Measurements from ENCODE around the gene ADK. TPM values are rescaled to one million over a fixed set of nuclear protein-coding genes. Genes with fewer than 3 reads are reported as not detected.

The ADK gene
- total RNA-seq, 3 donors from 2014 or later = 13.8 to 24.0 (median 22.9) TPM

DNA sequence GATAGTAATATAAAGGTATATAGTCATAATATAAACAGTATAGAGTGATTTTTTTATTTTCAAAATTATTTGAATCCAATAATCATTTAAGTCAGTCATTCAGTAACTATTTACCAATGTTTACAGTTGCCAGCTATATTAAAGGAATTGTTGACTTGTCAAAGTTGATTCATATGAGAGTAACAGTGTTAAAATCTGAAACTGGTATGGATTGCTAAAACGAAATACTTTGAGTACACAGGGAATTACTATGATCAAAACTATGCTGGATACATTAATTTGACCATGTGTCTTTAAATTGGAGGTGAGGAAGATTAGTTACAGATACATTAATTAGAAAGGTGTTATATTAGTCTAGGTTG is 282.6 kb downstream of the ADK start:
- Histone ChIP-seq H3K4me1 (ENCODE audit: low read depth) (no peaks in the 10 kb centered on the region), H3K36me3 (ENCODE audit: low read depth) (no peaks in the 10 kb centered on the region), H3K4me3 (no peak overlapping the region), H3K9me3 (no peaks in the 10 kb centered on the region)
- ATAC-seq (no peak), DNase-seq (no peak)
- TF ChIP-seq, protein P1, sequence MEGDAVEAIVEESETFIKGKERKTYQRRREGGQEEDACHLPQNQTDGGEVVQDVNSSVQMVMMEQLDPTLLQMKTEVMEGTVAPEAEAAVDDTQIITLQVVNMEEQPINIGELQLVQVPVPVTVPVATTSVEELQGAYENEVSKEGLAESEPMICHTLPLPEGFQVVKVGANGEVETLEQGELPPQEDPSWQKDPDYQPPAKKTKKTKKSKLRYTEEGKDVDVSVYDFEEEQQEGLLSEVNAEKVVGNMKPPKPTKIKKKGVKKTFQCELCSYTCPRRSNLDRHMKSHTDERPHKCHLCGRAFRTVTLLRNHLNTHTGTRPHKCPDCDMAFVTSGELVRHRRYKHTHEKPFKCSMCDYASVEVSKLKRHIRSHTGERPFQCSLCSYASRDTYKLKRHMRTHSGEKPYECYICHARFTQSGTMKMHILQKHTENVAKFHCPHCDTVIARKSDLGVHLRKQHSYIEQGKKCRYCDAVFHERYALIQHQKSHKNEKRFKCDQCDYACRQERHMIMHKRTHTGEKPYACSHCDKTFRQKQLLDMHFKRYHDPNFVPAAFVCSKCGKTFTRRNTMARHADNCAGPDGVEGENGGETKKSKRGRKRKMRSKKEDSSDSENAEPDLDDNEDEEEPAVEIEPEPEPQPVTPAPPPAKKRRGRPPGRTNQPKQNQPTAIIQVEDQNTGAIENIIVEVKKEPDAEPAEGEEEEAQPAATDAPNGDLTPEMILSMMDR (IDR thresholded peaks at IDR 0.05) = no peak
- intact Hi-C loops (cut with DNase I, micrococcal nuclease) = no loop called here

GRCh38 chr10:74433993-74434392 is 283.0 kb downstream of the ADK start:
- no peak for DNase-seq

GRCh38 chr10:74434547-74434946 is 283.5 kb downstream of the ADK start:
- no peak overlapping the region for H3K4me3 ChIP-seq
- intact Hi-C loops (cut with DNase I, micrococcal nuclease) = no loop called here
- H3K36me3 ChIP-seq (ENCODE audit: low read depth) = no peaks in the 10 kb centered on the region
- no peaks in the 10 kb centered on the region for H3K4me1 ChIP-seq (ENCODE audit: low read depth)
- TF ChIP-seq, protein P1 (IDR thresholded peaks at IDR 0.05) = no peak
- ATAC-seq = no peak
- H3K9me3 ChIP-seq = no peaks in the 10 kb centered on the region
- DNase-seq = no peak

More at GRCh38 chr10:74433993-74434392, 283.0 kb downstream of the ADK start:
- Histone ChIP-seq H3K4me1 (ENCODE audit: low read depth) (no peaks in the 10 kb centered on the region), H3K36me3 (ENCODE audit: low read depth) (no peaks in the 10 kb centered on the region), H3K9me3 (no peaks in the 10 kb centered on the region), H3K4me3 (no peak overlapping the region)
- intact Hi-C loops (cut with DNase I, micrococcal nuclease) = no loop called here
- TF ChIP-seq, protein P1 (IDR thresholded peaks at IDR 0.05) = no peak
- ATAC-seq = no peak

GRCh38 chr10:74436523-74437170 is 285.6 kb downstream of the ADK start:
- TF ChIP-seq, protein P1 (IDR thresholded peaks at IDR 0.05) = no peak
- H3K4me3 ChIP-seq = no peak overlapping the region
- no peaks in the 10 kb centered on the region for H3K9me3 ChIP-seq
- DNase-seq = no peak
- H3K36me3 ChIP-seq (ENCODE audit: low read depth) = no peaks in the 10 kb centered on the region
- H3K4me1 ChIP-seq (ENCODE audit: low read depth) = no peaks in the 10 kb centered on the region
- no peak for ATAC-seq
- intact Hi-C loops (cut with DNase I, micrococcal nuclease) = no loop called here

DNA sequence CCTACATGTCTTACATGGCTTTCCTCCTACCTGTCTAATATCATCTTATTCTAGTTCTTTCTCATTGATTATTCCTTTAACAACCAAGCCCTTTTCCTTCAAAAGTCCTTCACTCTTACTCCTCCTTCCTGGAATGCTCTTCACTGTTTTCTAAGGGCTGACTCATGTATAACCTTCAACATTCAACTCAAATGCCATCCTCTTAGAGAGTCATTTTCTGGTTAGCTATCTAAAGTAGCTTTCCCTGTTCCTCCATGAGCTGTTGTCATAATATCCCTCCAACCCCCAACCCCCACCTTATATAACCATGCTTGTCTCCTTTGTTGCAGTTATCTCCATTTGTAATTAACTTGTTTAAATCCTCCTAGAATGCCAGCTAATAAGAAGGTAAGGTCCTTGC is 286.8 kb downstream of the ADK start:
- no peak overlapping the region for H3K4me3 ChIP-seq
- ATAC-seq = no peak
- H3K9me3 ChIP-seq = no peaks in the 10 kb centered on the region
- intact Hi-C loops (cut with DNase I, micrococcal nuclease) = no loop called here
- H3K4me1 ChIP-seq (ENCODE audit: low read depth) = no peaks in the 10 kb centered on the region
- H3K36me3 ChIP-seq (ENCODE audit: low read depth) = no peaks in the 10 kb centered on the region
- no peak for DNase-seq
- TF ChIP-seq, protein P1 (IDR thresholded peaks at IDR 0.05) = no peak

GRCh38 chr10:74439213-74439612 is 288.2 kb downstream of the ADK start:
- TF ChIP-seq, protein P1 (IDR thresholded peaks at IDR 0.05) = no peak
- no peaks in the 10 kb centered on the region for H3K4me1 ChIP-seq (ENCODE audit: low read depth)
- H3K36me3 ChIP-seq (ENCODE audit: low read depth) = no peaks in the 10 kb centered on the region
- H3K4me3 ChIP-seq = no peak overlapping the region
- ATAC-seq = peak; percentile 27
- intact Hi-C loops (cut with DNase I, micrococcal nuclease) = no loop called here
- H3K9me3 ChIP-seq = no peaks in the 10 kb centered on the region
- DNase-seq = no peak
